ENCODE data around the gene GALNTL6. TPM values are rescaled to one million over a fixed set of nuclear protein-coding genes. Genes with fewer than 3 reads are reported as not detected.

Gene GALNTL6
- total and polyA plus RNA-seq, 2 experiments from 2014 or later = not detected

GRCh38 chr4:172838111-172838510 lies 1024.9 kb downstream of the GALNTL6 start:
- Histone ChIP-seq H3K4me3 (no peak overlapping the region), H3K27ac (no peak overlapping the region), H3K27me3 (no peaks in the 10 kb centered on the region), H3K4me1 (ENCODE audit: low read depth) (no peaks in the 10 kb centered on the region), H3K36me3 (no peaks in the 10 kb centered on the region), H3K9me3 (ENCODE audit: low read depth) (no peaks in the 10 kb centered on the region)
- no peak for TF ChIP-seq CTCF (IDR thresholded peaks at IDR 0.05; ENCODE audit: low read depth, low read length)
- no peak for DNase-seq (ENCODE audit: low read depth in 1 of 2, low spot score in 1 of 2)

GRCh38 chr4:172838943-172839342 lies 1025.7 kb downstream of the GALNTL6 start:
- Histone ChIP-seq H3K9me3 (ENCODE audit: low read depth) (no peaks in the 10 kb centered on the region), H3K27me3 (no peaks in the 10 kb centered on the region), H3K4me1 (ENCODE audit: low read depth) (no peaks in the 10 kb centered on the region), H3K27ac (no peak overlapping the region), H3K36me3 (no peaks in the 10 kb centered on the region), H3K4me3 (no peak overlapping the region)
- DNase-seq (ENCODE audit: low read depth in 1 of 2, low spot score in 1 of 2) = no peak
- TF ChIP-seq CTCF (IDR thresholded peaks at IDR 0.05; ENCODE audit: low read depth, low read length) = no peak

GRCh38 chr4:172842779-172843178 lies 1029.6 kb downstream of the GALNTL6 start:
- Histone ChIP-seq H3K4me1 (ENCODE audit: low read depth) (no peaks in the 10 kb centered on the region), H3K27me3 (no peaks in the 10 kb centered on the region), H3K36me3 (no peaks in the 10 kb centered on the region), H3K4me3 (no peak overlapping the region), H3K9me3 (ENCODE audit: low read depth) (no peaks in the 10 kb centered on the region), H3K27ac (no peak overlapping the region)
- TF ChIP-seq CTCF (IDR thresholded peaks at IDR 0.05; ENCODE audit: low read depth, low read length) = no peak
- DNase-seq (ENCODE audit: low read depth in 1 of 2, low spot score in 1 of 2) = no peak

GRCh38 chr4:172843192-172843591 lies 1030.0 kb downstream of the GALNTL6 start:
- DNase-seq (ENCODE audit: low read depth in 1 of 2, low spot score in 1 of 2) = no peak
- no peak for TF ChIP-seq CTCF (IDR thresholded peaks at IDR 0.05; ENCODE audit: low read depth, low read length)
- Histone ChIP-seq H3K36me3 (no peaks in the 10 kb centered on the region), H3K4me1 (ENCODE audit: low read depth) (no peaks in the 10 kb centered on the region), H3K4me3 (no peak overlapping the region), H3K27ac (no peak overlapping the region), H3K9me3 (ENCODE audit: low read depth) (no peaks in the 10 kb centered on the region), H3K27me3 (no peaks in the 10 kb centered on the region)

GRCh38 chr4:172844556-172844955 lies 1031.4 kb downstream of the GALNTL6 start:
- no peak overlapping the region for H3K27ac ChIP-seq
- TF ChIP-seq CTCF (IDR thresholded peaks at IDR 0.05; ENCODE audit: low read depth, low read length) = no peak
- no peak for DNase-seq (ENCODE audit: low read depth in 1 of 2, low spot score in 1 of 2)

GRCh38 chr4:172845281-172845680 lies 1032.1 kb downstream of the GALNTL6 start:
- Histone ChIP-seq H3K4me1 (ENCODE audit: low read depth) (no peaks in the 10 kb centered on the region), H3K27me3 (no peaks in the 10 kb centered on the region), H3K4me3 (no peak overlapping the region), H3K9me3 (ENCODE audit: low read depth) (no peaks in the 10 kb centered on the region), H3K27ac (no peak overlapping the region), H3K36me3 (no peaks in the 10 kb centered on the region)
- TF ChIP-seq CTCF (IDR thresholded peaks at IDR 0.05; ENCODE audit: low read depth, low read length) = no peak
- no peak for DNase-seq (ENCODE audit: low read depth in 1 of 2, low spot score in 1 of 2)

More at GRCh38 chr4:172844556-172844955, 1031.4 kb downstream of the GALNTL6 start:
- no peaks in the 10 kb centered on the region for H3K27me3 ChIP-seq
- no peak overlapping the region for H3K4me3 ChIP-seq
- no peaks in the 10 kb centered on the region for H3K9me3 ChIP-seq (ENCODE audit: low read depth)
- H3K4me1 ChIP-seq (ENCODE audit: low read depth) = no peaks in the 10 kb centered on the region
- no peaks in the 10 kb centered on the region for H3K36me3 ChIP-seq

All from cardiac muscle cell (in vitro differentiated cells and primary cell).